HG03521 (cell line): ENCODE results near the gene FRMD8.
"Not testable (repeated sequence)": the region's sequence is repeated elsewhere in the genome, so short reads cannot be mapped to it uniquely, and the experiment has no call there.

Source experiments
- ATAC-seq: cut with Tn5 transposase; IDR thresholded peaks from one replicate; pipeline ENCODE4 v1.9.1; 2021; ENCODE audit warnings: mild to moderate bottlenecking, moderate library complexity; ENCODE audit not compliant: unreplicated experiment

The FRMD8 gene

DNA sequence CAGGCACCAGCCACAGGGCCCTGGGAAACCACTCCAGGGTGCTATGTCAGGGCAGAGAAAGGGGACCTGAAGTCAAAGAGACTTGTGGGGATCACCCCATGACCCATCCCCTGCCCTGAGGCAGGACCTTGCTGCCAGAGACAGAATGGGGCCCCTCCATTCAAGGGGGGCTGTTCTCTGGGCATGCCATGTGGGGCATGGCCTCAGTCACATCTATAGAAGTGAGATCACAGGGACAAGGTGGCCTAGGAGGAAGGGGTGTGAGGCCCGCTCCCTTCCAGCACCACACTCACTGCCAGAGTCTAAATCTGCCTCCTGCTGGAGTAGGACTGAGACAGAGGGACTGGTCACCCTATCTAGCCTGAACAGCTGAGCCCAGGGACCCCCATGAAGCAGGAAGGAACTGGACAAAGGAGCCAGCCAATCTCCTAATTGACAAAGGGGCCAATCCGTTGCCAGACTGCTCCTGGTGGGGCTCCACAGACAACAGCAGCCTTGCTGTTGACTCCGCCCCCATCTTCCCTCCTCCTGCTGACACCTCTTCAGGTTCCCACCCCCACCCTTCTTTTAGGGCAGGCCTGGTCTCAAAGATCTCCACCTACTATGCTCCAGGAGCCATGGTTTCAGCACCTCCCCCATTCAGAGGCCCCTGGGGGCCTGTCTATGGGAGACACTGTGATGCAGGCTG lies 62.1 kb downstream of the FRMD8 start:
- no peak for ATAC-seq

GRCh38 chr11:65451301-65451700 lies 64.9 kb downstream of the FRMD8 start:
- not testable (repeated sequence) for ATAC-seq

GRCh38 chr11:65452259-65452658 lies 65.8 kb downstream of the FRMD8 start:
- not testable (repeated sequence) for ATAC-seq

DNA sequence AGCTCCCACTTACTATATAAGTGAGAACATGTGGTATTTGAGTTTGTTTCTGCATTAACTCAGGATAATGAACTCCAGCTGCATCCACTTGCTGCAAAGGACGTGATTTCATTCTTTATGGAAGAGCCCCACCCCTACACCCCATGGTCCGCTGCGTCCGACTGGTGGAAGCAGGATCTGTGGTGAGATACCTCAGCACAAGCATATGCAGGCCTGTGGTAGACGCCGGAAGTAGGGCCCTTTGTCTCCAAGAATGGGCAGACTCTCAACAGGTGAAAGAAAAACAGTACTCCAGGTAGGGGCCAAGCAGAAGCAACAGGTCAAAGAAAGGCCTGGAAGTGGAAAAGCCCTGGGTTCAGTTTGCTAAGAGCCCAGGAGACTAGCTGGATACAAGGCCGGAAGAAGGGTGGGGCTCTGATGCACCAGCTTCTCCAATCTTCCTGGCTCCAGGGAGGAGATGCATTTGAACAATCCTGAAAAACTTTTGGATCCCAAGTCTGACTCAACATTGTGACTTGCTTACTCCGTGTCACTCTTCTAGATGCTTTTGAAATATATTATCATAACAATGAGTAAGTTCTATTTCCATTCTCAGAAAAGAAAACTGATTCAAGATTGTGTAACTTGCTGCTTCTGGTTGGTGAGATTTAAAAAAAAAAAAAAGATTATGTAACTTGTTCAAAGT lies 66.5 kb downstream of the FRMD8 start:
- no peak for ATAC-seq

GRCh38 chr11:65454311-65454695 lies 67.9 kb downstream of the FRMD8 start:
- no peak for ATAC-seq

- peak; percentile 78 for ATAC-seq
Measured at GRCh38 chr11:65454696-65455456, 68.4 kb downstream of the FRMD8 start.

- ATAC-seq = no peak
Measured at GRCh38 chr11:65456418-65456817, 70.0 kb downstream of the FRMD8 start.

DNA sequence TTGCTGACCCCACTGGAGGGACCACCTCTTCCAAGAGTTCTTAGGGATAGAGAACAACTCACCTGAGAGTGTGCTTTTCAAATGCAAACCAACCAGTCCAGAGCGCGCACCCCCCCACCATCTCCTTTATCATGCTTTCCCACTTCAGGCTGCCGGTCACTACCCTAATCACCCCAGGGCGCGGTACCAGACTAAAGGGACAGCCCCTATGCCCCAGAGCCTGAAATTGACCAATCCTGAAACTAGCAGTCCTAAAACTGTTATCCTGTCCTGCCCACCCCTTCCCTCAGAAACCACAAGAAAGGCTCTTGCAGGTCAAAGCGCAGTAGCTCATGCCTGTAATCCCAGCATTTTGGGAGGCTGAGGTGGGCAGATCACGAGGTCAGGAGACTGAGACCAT lies 73.1 kb downstream of the FRMD8 start:
- ATAC-seq = no peak
